Endothelial cell of umbilical vein (primary cell): ENCODE measurements around the gene NUDCD3. TPM values are rescaled to one million over a fixed set of nuclear protein-coding genes. Genes with fewer than 3 reads are reported as not detected.

Experiments used
- BruUV-seq: library from RNA; stranded (reverse); fragments of 400-500 nt; replicated peaks from 2 replicates; lab custom pipeline; 2021; lab: Mats Ljungman, UMichigan
- CTCF ChIA-PET: fragments of 300-600, 350-600 bp; sonication (Branson Sonifier 250); formaldehyde crosslinking; loops from one replicate; lab custom pipeline; 2021; ENCODE audit warnings: antibody characterized with exemption, inconsistent platforms; lab: Charles Lee
- POLR2A ChIA-PET: fragments of 300-600, 350-600 bp; sonication (Branson Sonifier 250); formaldehyde crosslinking; loops from one replicate; lab custom pipeline; 2021; ENCODE audit warnings: antibody characterized with exemption, inconsistent platforms; lab: Charles Lee
- DNase-seq: peaks from one replicate; pipeline ENCODE4 v3.0.0-alpha.2; 2011; ENCODE audit warnings: low read depth, low spot score
- FAIRE-seq: peaks from 2 replicates; lab custom pipeline; 2011; peaks lifted over from hg19 to GRCh38; lab: Jason Lieb, UNC
- H2AFZ ChIP-seq: 2 replicates; pipeline ENCODE4 v1.6.0; 2012; ENCODE audit warnings: low read depth, low read length, control low read depth, inconsistent platforms
- H3K27ac ChIP-seq: 2 replicates; pipeline ENCODE4 v1.5.1; 2011; ENCODE audit warnings: low read depth, mild to moderate bottlenecking, control low read depth, low read length, moderate library complexity; ENCODE audit not compliant: insufficient read depth
- H3K27me3 ChIP-seq, 2 experiments: 2 replicates each; pipeline versions ENCODE4 v1.6.0 to v1.6.1; 2011; ENCODE audit warnings: low read length in 2 of 2, mixed read lengths in 1 of 2; ENCODE audit not compliant: control insufficient read depth in 2 of 2, insufficient read depth in 2 of 2
- H3K36me3 ChIP-seq, 2 experiments: 2 replicates in 1 of 2; 3 replicates in 1 of 2; pipeline ENCODE4 v1.5.1; 2011; ENCODE audit warnings: low read length in 2 of 2, mild to moderate bottlenecking in 1 of 2, moderate library complexity in 1 of 2; ENCODE audit not compliant: control insufficient read depth in 2 of 2, insufficient read depth in 2 of 2; ENCODE audit errors: extremely low read depth in 1 of 2
- H3K4me1 ChIP-seq: 3 replicates; pipeline ENCODE4 v1.5.1; 2011; ENCODE audit warnings: mild to moderate bottlenecking, low read length; ENCODE audit not compliant: control insufficient read depth, insufficient read depth; ENCODE audit errors: extremely low read depth
- H3K4me2 ChIP-seq: 2 replicates; pipeline ENCODE4 v1.6.1; 2011; ENCODE audit warnings: low read length, control low read depth, mixed read lengths; ENCODE audit not compliant: insufficient read depth
- H3K4me3 ChIP-seq, 3 experiments: fragments of 200-600 bp in 1 of 3; sonication (generic), shearing (Covaris generic) in 1 of 3; replicated peaks in 1 of 3; 2 replicates each; pipeline ENCODE4 v1.5.1; 2011 to 2016; ENCODE audit warnings: control low read depth in 3 of 3, low read length in 3 of 3, mild to moderate bottlenecking in 2 of 3, inconsistent platforms in 1 of 3, low read depth in 1 of 3, moderate library complexity in 1 of 3; ENCODE audit not compliant: insufficient read depth in 1 of 3
- H3K79me2 ChIP-seq: 2 replicates; pipeline ENCODE4 v1.6.0; 2012; ENCODE audit warnings: low read length, inconsistent platforms; ENCODE audit not compliant: control insufficient read depth, insufficient read depth
- H3K9ac ChIP-seq: replicated peaks from 2 replicates; pipeline ENCODE3; 2011; ENCODE audit warnings: low read length, control low read depth; ENCODE audit not compliant: insufficient read depth; ENCODE audit errors: extremely low read depth
- H3K9me1 ChIP-seq: replicated peaks from 3 replicates; pipeline ENCODE4 v1.6.0; 2011; ENCODE audit warnings: mild to moderate bottlenecking, low read length; ENCODE audit not compliant: control insufficient read depth, insufficient read depth; ENCODE audit errors: extremely low read depth
- H3K9me3 ChIP-seq: replicated peaks from 2 replicates; pipeline ENCODE4 v1.5.1; 2012; ENCODE audit warnings: low read length, inconsistent platforms; ENCODE audit not compliant: control insufficient read depth, insufficient read depth
- H4K20me1 ChIP-seq: replicated peaks from 2 replicates; pipeline ENCODE3; 2011; ENCODE audit warnings: mild to moderate bottlenecking, low read length; ENCODE audit not compliant: control insufficient read depth, insufficient read depth; ENCODE audit errors: extremely low read depth
- CTCF ChIP-seq, 2 donors: IDR thresholded peaks; 1 replicate in 1 of 2; 2 replicates in 1 of 2; pipeline ENCODE4 v1.5.1; 2011; ENCODE audit warnings: low read length in 2 of 2, mild to moderate bottlenecking in 2 of 2, moderate library complexity in 2 of 2, control low read depth in 1 of 2, inconsistent platforms in 1 of 2, low read depth in 1 of 2; ENCODE audit not compliant: insufficient read depth in 1 of 2; ENCODE audit errors: extremely low read depth in 1 of 2
- EZH2 ChIP-seq: IDR thresholded peaks from 2 replicates; pipeline ENCODE4 v1.6.1; 2012; ENCODE audit warnings: borderline replicate concordance, low read depth, mild to moderate bottlenecking, moderate library complexity, low read length, inconsistent platforms; ENCODE audit not compliant: severe bottlenecking
- FOS ChIP-seq: IDR thresholded peaks from 2 replicates; pipeline ENCODE4 v1.6.1; 2011; ENCODE audit warnings: mild to moderate bottlenecking, low read length, moderate library complexity, borderline replicate concordance; ENCODE audit not compliant: insufficient read depth
- GATA2 ChIP-seq: IDR thresholded peaks from 2 replicates; pipeline ENCODE4 v1.7.0; 2011; ENCODE audit warnings: low read depth, mild to moderate bottlenecking, moderate library complexity, mixed read lengths, low read length; ENCODE audit not compliant: insufficient read length, insufficient read depth
- JUN ChIP-seq: IDR thresholded peaks from 2 replicates; pipeline ENCODE4 v1.6.1; 2011; ENCODE audit warnings: borderline replicate concordance, low read depth; ENCODE audit not compliant: insufficient read length, insufficient read depth
- MAX ChIP-seq: IDR thresholded peaks from 2 replicates; pipeline ENCODE4 v1.6.1; 2011; ENCODE audit not compliant: insufficient read depth, insufficient read length
- MYC ChIP-seq: IDR thresholded peaks from one replicate; pipeline ENCODE4 v1.6.1; 2011; ENCODE audit warnings: mild to moderate bottlenecking, low read depth, low read length
- POLR2A ChIP-seq: IDR thresholded peaks from 2 replicates; pipeline ENCODE4 v1.6.1; 2012; ENCODE audit warnings: low read depth, mild to moderate bottlenecking, control low read depth, low read length
- POLR2AphosphoS5 ChIP-seq: IDR thresholded peaks from 2 replicates; pipeline ENCODE4 v1.6.1; 2012; ENCODE audit warnings: low read depth, mild to moderate bottlenecking, control low read depth, low read length, moderate library complexity; ENCODE audit not compliant: insufficient read depth
- dilution Hi-C: fragments of 300-500 bp; cut with MboI; formaldehyde crosslinking; loops from one replicate; pipeline ENCODE4 v1.15.0; 2019; ENCODE audit warnings: low sequenced_read_pairs; ENCODE audit not compliant: extremely low pct_ligation_motif_present
- intact Hi-C: fragments of 100-400 bp; cut with micrococcal nuclease; formaldehyde crosslinking; loops from one replicate; pipeline ENCODE4 v1.10.0; 2022
- polyA plus RNA-seq, 4 experiments: library from polyadenylated mRNA; depleted of rRNA in 3 of 4; stranded (reverse) in 3 of 4; unstranded in 1 of 4; fragments of >200 nt; gene quantifications; 2 replicates each; pipeline versions ENCODE4 v1.2.1 to v1.2.3, GENCODE V29; 2011 to 2012; ENCODE audit warnings: missing spikeins in 1 of 4
- total RNA-seq: library from RNA; stranded (reverse); gene quantifications from 2 replicates; pipeline ENCODE4 v1.2.3, GENCODE V29; 2021

The NUDCD3 gene
- total and polyA plus RNA-seq, 2 donors (not counting 3 experiments of a cell fraction or from before 2014, with no cell fraction given): 50.6 to 137 TPM

GRCh38 chr7:44383566-44383965 is 106.9 kb downstream of the NUDCD3 start:
- H3K36me3 ChIP-seq: peaks cover 0 to 7% of the 10 kb centered on the region in 2 experiments
- H3K9me1 ChIP-seq: no peaks in the 10 kb centered on the region
- CTCF ChIA-PET: interaction anchor here (0.6 to 1.4 kb wide), 11 partner anchors 11 to 169 kb away, joined by 3 to 8 read pairs (median 3); no protein-coding TSS in a partner anchor
- no peaks in the 10 kb centered on the region for H3K9me3 ChIP-seq
- FAIRE-seq (peak; percentile 98), DNase-seq (peak; percentile 87)
- peaks cover 59% of the 10 kb centered on the region for H3K4me1 ChIP-seq
- H3K9ac ChIP-seq: peak overlapping the region; percentile 46
- dilution Hi-C loops: no loop called here
- peak overlapping the region; percentile 79 for H3K27ac ChIP-seq
- H3K4me3 ChIP-seq: no peak overlapping the region
- H3K79me2 ChIP-seq: no peaks in the 10 kb centered on the region
- no peak overlapping the region for H2AFZ ChIP-seq
- no peaks in the 10 kb centered on the region for H4K20me1 ChIP-seq
- no TSS peak for BruUV-seq
- H3K4me2 ChIP-seq: peak overlapping the region; percentile 40
- TF ChIP-seq JUN (peak; percentile 87), FOS (peak; percentile 96), POLR2AphosphoS5 (peak; percentile 64), GATA2 (no peak), CTCF (IDR thresholded peaks at IDR 0.05; ENCODE audit: extremely low read depth in 1 of 2, insufficient read depth in 1 of 2, low read depth in 1 of 2, low read length in 2 of 2) (no peak), EZH2 (no peak), MYC (no peak), POLR2A (no peak), MAX (no peak)
- POLR2A ChIA-PET: interaction anchor here (0.6 to 1.0 kb wide), 3 partner anchors 15 to 151 kb away, joined by 3 to 6 read pairs (median 3); no protein-coding TSS in a partner anchor
- H3K27me3 ChIP-seq: no peaks in the 10 kb centered on the region
- intact Hi-C loops: loop anchor here (2.0 kb wide), 1 partner anchor 79 kb away; no protein-coding TSS in a partner anchor
